HEK293 (cell line): ENCODE measurements around the gene FLG2.

Experiments
- CTCF ChIA-PET: fragments of 350-600 bp; formaldehyde crosslinking; extraction: SDS; loops from one replicate; lab custom pipeline; 2021; ENCODE audit warnings: antibody characterized with exemption; lab: Yijun Ruan, JAX
- POLR2A ChIA-PET: fragments of 300-600 bp; formaldehyde crosslinking; extraction: SDS; loops from one replicate; lab custom pipeline; 2020; ENCODE audit warnings: antibody characterized with exemption, inconsistent platforms; lab: Yijun Ruan, JAX
- H3K27ac ChIP-seq: fragments of 200-500 bp; sonication (Bioruptor generic); 2 replicates; pipeline ENCODE4 v1.5.1; 2014; ENCODE audit warnings: low read depth, low read length, control low read depth, inconsistent platforms; ENCODE audit errors: extremely low read depth
- H3K36me3 ChIP-seq, 2 experiments: fragments of 200-500 bp in 1 of 2; sonication (Bioruptor generic) in 1 of 2; 1 replicate in 1 of 2; 2 replicates in 1 of 2; pipeline ENCODE4 v1.5.1; 2014 to 2017; ENCODE audit warnings: inconsistent platforms in 2 of 2, low read length in 2 of 2; ENCODE audit not compliant: control insufficient read depth in 2 of 2, insufficient read depth in 1 of 2
- H3K4me1 ChIP-seq: fragments of 200-500 bp; sonication (Bioruptor generic); 2 replicates; pipeline ENCODE4 v1.5.1; 2014; ENCODE audit warnings: mild to moderate bottlenecking, low read length, inconsistent platforms; ENCODE audit not compliant: control insufficient read depth, insufficient read depth
- H3K4me3 ChIP-seq: 2 replicates; pipeline ENCODE4 v1.5.1; 2011; ENCODE audit warnings: low read depth, mild to moderate bottlenecking, control low read depth, low read length, moderate library complexity
- H3K9me3 ChIP-seq: fragments of 200-500 bp; sonication (Bioruptor generic); 2 replicates; pipeline ENCODE4 v1.5.1; 2014; ENCODE audit warnings: low read depth, low read length, inconsistent platforms; ENCODE audit not compliant: control insufficient read depth, insufficient read depth
- ELK4 ChIP-seq: IDR thresholded peaks from 2 replicates; pipeline ENCODE4 v1.6.1; 2011; ENCODE audit warnings: mild to moderate bottlenecking, low read depth, low read length, borderline replicate concordance
- GLIS2 ChIP-seq: fragments of 450-650 bp; formaldehyde crosslinking; IDR thresholded peaks from 2 replicates; pipeline ENCODE4 v1.5.1; 2016; ENCODE audit warnings: missing biosample characterization, missing genetic modification characterization
- INSM2 ChIP-seq: fragments of 450-650 bp; formaldehyde crosslinking; IDR thresholded peaks from 2 replicates; pipeline ENCODE4 v1.5.1; 2016; ENCODE audit warnings: missing biosample characterization, missing genetic modification characterization
- REPIN1 ChIP-seq: fragments of 450-650 bp; formaldehyde crosslinking; IDR thresholded peaks from 2 replicates; pipeline ENCODE4 v1.5.1; 2017; ENCODE audit warnings: missing biosample characterization, missing genetic modification characterization, low read depth
- SALL2 ChIP-seq: fragments of 450-650 bp; formaldehyde crosslinking; IDR thresholded peaks from 2 replicates; pipeline ENCODE4 v1.5.0; 2017; ENCODE audit warnings: missing biosample characterization, mild to moderate bottlenecking, missing genetic modification characterization, borderline replicate concordance
- SP2 ChIP-seq: fragments of 450-650 bp; formaldehyde crosslinking; IDR thresholded peaks from 2 replicates; pipeline ENCODE4 v1.5.1; 2016; ENCODE audit warnings: missing biosample characterization, missing genetic modification characterization
- ZBTB1 ChIP-seq: fragments of 450-650 bp; formaldehyde crosslinking; IDR thresholded peaks from 2 replicates; pipeline ENCODE4 v1.5.1; 2016; ENCODE audit warnings: missing biosample characterization, missing genetic modification characterization
- ZBTB21 ChIP-seq: fragments of 450-650 bp; formaldehyde crosslinking; IDR thresholded peaks from 2 replicates; pipeline ENCODE4 v1.5.1; 2017; ENCODE audit warnings: missing biosample characterization, missing genetic modification characterization
- ZBTB48 ChIP-seq: fragments of 450-650 bp; formaldehyde crosslinking; IDR thresholded peaks from 2 replicates; pipeline ENCODE4 v1.5.1; 2016; ENCODE audit warnings: missing biosample characterization, missing genetic modification characterization
- ZFP37 ChIP-seq: fragments of 450-650 bp; formaldehyde crosslinking; IDR thresholded peaks from 2 replicates; pipeline ENCODE4 v1.5.1; 2016; ENCODE audit warnings: missing biosample characterization, missing genetic modification characterization
- ZNF121 ChIP-seq: fragments of 450-650 bp; formaldehyde crosslinking; IDR thresholded peaks from 2 replicates; pipeline ENCODE4 v1.5.1; 2016; ENCODE audit warnings: missing biosample characterization, missing genetic modification characterization
- ZNF140 ChIP-seq: fragments of 450-650 bp; formaldehyde crosslinking; IDR thresholded peaks from 2 replicates; pipeline ENCODE4 v1.5.1; 2016; ENCODE audit warnings: missing biosample characterization, missing genetic modification characterization
- ZNF16 ChIP-seq: fragments of 450-650 bp; formaldehyde crosslinking; IDR thresholded peaks from 2 replicates; pipeline ENCODE4 v1.5.1; 2016; ENCODE audit warnings: low read depth, missing biosample characterization, missing genetic modification characterization
- ZNF211 ChIP-seq: fragments of 450-650 bp; formaldehyde crosslinking; IDR thresholded peaks from 2 replicates; pipeline ENCODE4 v1.5.1; 2016; ENCODE audit warnings: low read depth, missing biosample characterization, missing genetic modification characterization
- ZNF292 ChIP-seq: fragments of 450-650 bp; formaldehyde crosslinking; IDR thresholded peaks from 2 replicates; pipeline ENCODE4 v1.5.1; 2016; ENCODE audit warnings: low read depth, missing biosample characterization, missing genetic modification characterization, borderline replicate concordance
- ZNF362 ChIP-seq: fragments of 450-650 bp; formaldehyde crosslinking; IDR thresholded peaks from 2 replicates; pipeline ENCODE4 v1.5.1; 2016; ENCODE audit warnings: missing biosample characterization, missing genetic modification characterization
- ZNF416 ChIP-seq: fragments of 450-650 bp; formaldehyde crosslinking; IDR thresholded peaks from 2 replicates; pipeline ENCODE4 v1.5.1; 2016; ENCODE audit warnings: missing biosample characterization, missing genetic modification characterization
- ZNF488 ChIP-seq: fragments of 450-650 bp; formaldehyde crosslinking; IDR thresholded peaks from 2 replicates; pipeline ENCODE4 v1.5.1; 2016; ENCODE audit warnings: missing biosample characterization, missing genetic modification characterization
- ZNF521 ChIP-seq: fragments of 450-650 bp; formaldehyde crosslinking; IDR thresholded peaks from 2 replicates; pipeline ENCODE4 v1.5.1; 2017; ENCODE audit warnings: missing biosample characterization, mild to moderate bottlenecking, missing genetic modification characterization
- ZNF549 ChIP-seq: fragments of 450-650 bp; IDR thresholded peaks from 2 replicates; pipeline ENCODE4 v1.5.1; 2018; ENCODE audit warnings: missing biosample characterization, missing genetic modification characterization, mild to moderate bottlenecking, inconsistent platforms, moderate library complexity
- ZNF560 ChIP-seq: fragments of 450-650 bp; formaldehyde crosslinking; IDR thresholded peaks from 2 replicates; pipeline ENCODE4 v1.5.1; 2017; ENCODE audit warnings: missing biosample characterization, missing genetic modification characterization, borderline replicate concordance
- ZNF654 ChIP-seq: fragments of 450-650 bp; formaldehyde crosslinking; IDR thresholded peaks from 2 replicates; pipeline ENCODE4 v1.5.1; 2016; ENCODE audit warnings: low read depth, missing biosample characterization, missing genetic modification characterization
- ZNF658 ChIP-seq: fragments of 450-650 bp; formaldehyde crosslinking; IDR thresholded peaks from 2 replicates; pipeline ENCODE4; 2016; ENCODE audit warnings: missing biosample characterization, missing genetic modification characterization
- ZNF664 ChIP-seq: fragments of 450-650 bp; formaldehyde crosslinking; IDR thresholded peaks from 2 replicates; pipeline ENCODE4 v1.5.1; 2016; ENCODE audit warnings: missing biosample characterization, missing genetic modification characterization
- ZNF670 ChIP-seq: fragments of 450-650 bp; formaldehyde crosslinking; IDR thresholded peaks from 2 replicates; pipeline ENCODE4 v1.5.1; 2016; ENCODE audit warnings: missing biosample characterization, missing genetic modification characterization, low read depth
- ZNF837 ChIP-seq: fragments of 450-650 bp; formaldehyde crosslinking; IDR thresholded peaks from 2 replicates; pipeline ENCODE4 v1.5.1; 2016; ENCODE audit warnings: missing biosample characterization, missing genetic modification characterization
- ZSCAN16 ChIP-seq: fragments of 450-650 bp; formaldehyde crosslinking; IDR thresholded peaks from 2 replicates; pipeline ENCODE4 v1.5.1; 2016; ENCODE audit warnings: missing biosample characterization, missing genetic modification characterization
- ZSCAN4 ChIP-seq: fragments of 450-650 bp; formaldehyde crosslinking; IDR thresholded peaks from 2 replicates; pipeline ENCODE4 v1.5.1; 2017; ENCODE audit warnings: missing biosample characterization, missing genetic modification characterization

FLG2 gene

GRCh38 chr1:152372672-152373071, 12.9 kb upstream of the FLG2 start:
- CTCF ChIA-PET: interaction anchor here (0.6 to 1.7 kb wide), 3 partner anchors 13 to 695 kb away, joined by 3 to 4 read pairs (median 3); partner anchors contain the start of gene FLG2
- POLR2A ChIA-PET: no interaction called here
- TF ChIP-seq ZNF140 (tag by site-specific recombination): no peak
- TF ChIP-seq ZNF121 (tag by site-specific recombination): no peak
- no peak overlapping the region for H3K4me3 ChIP-seq
- H3K27ac ChIP-seq: no peak overlapping the region
- H3K9me3 ChIP-seq: no peaks in the 10 kb centered on the region
- no peaks in the 10 kb centered on the region for H3K4me1 ChIP-seq
- no peaks in the 10 kb centered on the region for H3K36me3 ChIP-seq

GRCh38 chr1:152367436-152367835, 7.6 kb upstream of the FLG2 start:
- no peak overlapping the region for H3K4me3 ChIP-seq
- H3K36me3 ChIP-seq: no peaks in the 10 kb centered on the region
- no peaks in the 10 kb centered on the region for H3K9me3 ChIP-seq
- H3K4me1 ChIP-seq: no peaks in the 10 kb centered on the region
- POLR2A ChIA-PET: no interaction called here
- CTCF ChIA-PET: interaction anchor here (0.7 to 1.5 kb wide), 2 partner anchors 20 to 73 kb away, joined by 3 to 4 read pairs; no protein-coding TSS in a partner anchor
- H3K27ac ChIP-seq: no peak overlapping the region
- TF ChIP-seq ELK4: no peak
- no peak for TF ChIP-seq ZNF560 (tag by site-specific recombination)
- TF ChIP-seq ZBTB21 (tag by site-specific recombination): no peak
- TF ChIP-seq ZNF362 (tag by site-specific recombination): no peak
- no peak for TF ChIP-seq ZNF654 (tag by site-specific recombination)
- no peak for TF ChIP-seq ZSCAN4 (tag by site-specific recombination)
- no peak for TF ChIP-seq INSM2 (tag by site-specific recombination)
- TF ChIP-seq ZSCAN16 (tag by site-specific recombination): no peak
- TF ChIP-seq ZNF488: no peak
- TF ChIP-seq ZNF837 (tag by site-specific recombination): no peak

- H3K36me3 ChIP-seq: no peaks in the 10 kb centered on the region
- no peak overlapping the region for H3K27ac ChIP-seq
- H3K9me3 ChIP-seq: no peaks in the 10 kb centered on the region
- POLR2A ChIA-PET: no interaction called here
- H3K4me1 ChIP-seq: no peaks in the 10 kb centered on the region
- no peak for TF ChIP-seq ZNF549 (tag by site-specific recombination)
- no peak for TF ChIP-seq ZNF416
- TF ChIP-seq GLIS2 (tag by site-specific recombination): no peak
- TF ChIP-seq ZNF211 (tag by site-specific recombination): no peak
- TF ChIP-seq SP2 (tag by site-specific recombination): no peak
- no peak for TF ChIP-seq SALL2 (tag by site-specific recombination)
- TF ChIP-seq ZNF16 (tag by site-specific recombination): no peak
- TF ChIP-seq ZNF521 (tag by site-specific recombination): no peak
- no peak for TF ChIP-seq ZNF670 (tag by site-specific recombination)
- TF ChIP-seq ZNF658 (tag by site-specific recombination): no peak
- TF ChIP-seq ZBTB48: no peak
- no peak for TF ChIP-seq ZNF292 (tag by site-specific recombination)
- TF ChIP-seq ZFP37: no peak
- TF ChIP-seq ZBTB1 (tag by site-specific recombination): no peak
- no peak for TF ChIP-seq REPIN1 (tag by site-specific recombination)
- TF ChIP-seq ZNF664 (tag by site-specific recombination): no peak
- no peak overlapping the region for H3K4me3 ChIP-seq
- CTCF ChIA-PET: interaction anchor here (0.6 to 1.6 kb wide), 5 partner anchors 9 to 103 kb away, joined by 3 to 4 read pairs (median 3); no protein-coding TSS in a partner anchor
Measured at GRCh38 chr1:152356736-152357135, 3.1 kb downstream of the FLG2 start.
